ENCODE results near the gene TEX9. TPM values are rescaled to one million over a fixed set of nuclear protein-coding genes. Genes with fewer than 3 reads are reported as not detected.

Gene TEX9
- total RNA-seq, 1 donor from 2014 or later, result 0.35 TPM

DNA sequence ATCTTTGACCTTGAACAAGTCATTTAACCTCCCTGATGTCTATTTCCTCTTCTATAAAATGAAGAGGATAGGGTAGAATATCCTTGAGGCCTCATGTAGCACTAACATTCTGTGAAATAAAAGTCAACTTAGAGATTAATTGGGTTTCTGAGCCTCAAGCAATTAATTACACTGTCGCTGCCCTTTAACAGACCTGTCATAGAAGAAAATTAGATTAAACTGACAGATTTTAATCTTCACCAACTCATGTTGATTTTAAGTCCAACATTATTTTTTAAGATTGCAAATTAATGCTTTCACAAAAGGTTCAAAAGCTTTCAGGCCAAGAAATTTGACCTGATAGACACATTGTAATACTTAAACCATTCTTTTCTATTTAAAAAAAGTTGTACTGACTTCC, 107.8 kb downstream of the TEX9 start:
- H3K27me3 Mint-ChIP-seq, result peaks cover 22% of the 10 kb centered on the region
- intact Hi-C loops (cut with micrococcal nuclease), result no loop called here
- H3K27ac Mint-ChIP-seq, result no peak overlapping the region
- H3K4me3 Mint-ChIP-seq, result no peak overlapping the region
- no peaks in the 10 kb centered on the region for H3K36me3 Mint-ChIP-seq (ENCODE audit: low read depth)
- peaks cover 12% of the 10 kb centered on the region for H3K4me1 Mint-ChIP-seq
- no peak for DNase-seq
- H3K9me3 Mint-ChIP-seq, result peaks cover 3% of the 10 kb centered on the region

DNA sequence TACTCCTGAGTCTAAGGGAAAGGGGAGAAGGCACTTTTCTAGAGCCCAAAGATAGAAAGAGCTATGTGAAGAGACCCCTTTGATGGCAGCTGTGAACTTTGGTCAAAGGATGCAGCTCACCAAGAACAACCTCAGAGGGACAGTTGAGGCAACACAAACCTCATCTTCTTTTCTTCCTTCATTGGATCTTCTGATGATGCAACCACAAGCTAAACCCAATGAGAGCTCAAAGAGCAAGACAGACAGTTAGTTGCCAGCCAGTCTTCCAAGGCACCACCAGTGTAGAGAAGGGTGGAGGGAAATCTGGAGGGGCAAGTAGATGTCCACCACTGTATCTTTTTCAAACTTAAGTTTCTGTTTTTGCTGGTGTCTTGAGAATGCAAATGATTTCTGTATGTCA, 110.1 kb downstream of the TEX9 start:
- Mint-ChIP-seq H3K4me1 (no peaks in the 10 kb centered on the region), H3K4me3 (no peak overlapping the region), H3K27me3 (peaks cover 19% of the 10 kb centered on the region), H3K36me3 (ENCODE audit: low read depth) (peaks cover 2% of the 10 kb centered on the region), H3K27ac (no peak overlapping the region), H3K9me3 (peaks cover 11% of the 10 kb centered on the region)
- intact Hi-C loops (cut with micrococcal nuclease), result no loop called here
- no peak for DNase-seq

Other genes with a start within 250 kb of the TEX9 start
- gene RFX7, start 121.5 kb upstream of the TEX9 start, total RNA-seq, result 34.0 and 36.3 TPM in 2 replicates
- gene MNS1, start 99.7 kb downstream of the TEX9 start, total RNA-seq, result 0.45 and 0.86 TPM in 2 replicates

Measured in activated CD4-positive, alpha-beta T cell treated with anti-CD3 and anti-CD28 coated beads, Interleukin-2, amount 10 ng/mL, durations not matched to agents 24 days and 14 days (primary cell).